HepG2 (cell line): ENCODE data around the gene ITSN2. TPM values are rescaled to one million over a fixed set of nuclear protein-coding genes. Genes with fewer than 3 reads are reported as not detected.

Source experiments
- ARNTL ChIP-seq: sonication (generic); formaldehyde crosslinking; IDR thresholded peaks from 2 replicates; pipeline ENCODE4 v1.4.0; 2020; ENCODE audit warnings: mild to moderate bottlenecking, missing genetic modification reagents
- ATF1 ChIP-seq: IDR thresholded peaks from 2 replicates; pipeline ENCODE4 v1.6.1; 2016; ENCODE audit warnings: mild to moderate bottlenecking, control low read depth
- BHLHE40 ChIP-seq: IDR thresholded peaks from 2 replicates; pipeline ENCODE4 v1.6.1; 2011; ENCODE audit warnings: low read length, improper control_type of control experiment
- CCAR2 ChIP-seq: fragments of 200-400 bp; formaldehyde crosslinking; optimal IDR thresholded peaks from 2 replicates; pipeline ENCODE3; 2018; ENCODE audit warnings: low read depth, mild to moderate bottlenecking, low read length, moderate library complexity
- CCDC6 ChIP-seq: sonication (generic); formaldehyde crosslinking; IDR thresholded peaks from 2 replicates; pipeline ENCODE4 v1.8.1; 2022; ENCODE audit warnings: mild to moderate bottlenecking, missing genetic modification reagents, moderate library complexity
- FOXC1 ChIP-seq: sonication (generic); formaldehyde crosslinking; IDR thresholded peaks from 2 replicates; pipeline ENCODE4 v1.8.0; 2022; ENCODE audit warnings: mild to moderate bottlenecking, missing genetic modification reagents, borderline replicate concordance
- KLF13 ChIP-seq: sonication (generic); formaldehyde crosslinking; IDR thresholded peaks from 2 replicates; pipeline ENCODE4 v1.4.0; 2020; ENCODE audit warnings: mild to moderate bottlenecking, missing genetic modification reagents
- MEIS1 ChIP-seq: sonication (generic); formaldehyde crosslinking; IDR thresholded peaks from 2 replicates; pipeline ENCODE4 v1.9.0; 2021; ENCODE audit warnings: mild to moderate bottlenecking, missing genetic modification reagents, moderate library complexity, borderline replicate concordance
- NFE2L2 ChIP-seq: fragments of 150-350 bp; IDR thresholded peaks from 2 replicates; pipeline ENCODE4 v1.6.1; 2014; ENCODE audit warnings: low read length
- NFKB2 ChIP-seq: sonication (generic); formaldehyde crosslinking; IDR thresholded peaks from 2 replicates; pipeline ENCODE4 v1.4.0; 2020; ENCODE audit warnings: missing genetic modification reagents, borderline replicate concordance
- RAD21 ChIP-seq: fragments of 450-650 bp; formaldehyde crosslinking; IDR thresholded peaks from 2 replicates; pipeline ENCODE4 v1.5.0; 2020; ENCODE audit warnings: mild to moderate bottlenecking
- SP5 ChIP-seq: IDR thresholded peaks from 2 replicates; pipeline ENCODE4 v1.6.1; 2016; ENCODE audit warnings: low read depth, borderline replicate concordance
- ZNF10 ChIP-seq: sonication (generic); formaldehyde crosslinking; IDR thresholded peaks from 2 replicates; pipeline ENCODE4 v1.4.0; 2020; ENCODE audit warnings: mild to moderate bottlenecking, low read depth, missing genetic modification reagents, borderline replicate concordance
- ZNF264 ChIP-seq: sonication (generic); formaldehyde crosslinking; IDR thresholded peaks from 2 replicates; pipeline ENCODE4 v1.4.0; 2020; ENCODE audit warnings: missing genetic modification reagents
- ZNF747 ChIP-seq: sonication (generic); formaldehyde crosslinking; IDR thresholded peaks from 2 replicates; pipeline ENCODE4 v1.8.1; 2023; ENCODE audit warnings: missing genetic modification reagents, mild to moderate bottlenecking, borderline replicate concordance
- polyA plus RNA-seq, 8 experiments: library from polyadenylated mRNA; depleted of rRNA in 3 of 8; stranded (reverse) in 7 of 8; unstranded in 1 of 8; fragments of >200 nt; fragmentation: Illumina TruSeq in 4 of 8; extraction: Trizol in 4 of 8; gene quantifications; 2 replicates each; pipeline versions ENCODE4 v1.2.1 to v1.2.3, GENCODE V29; 2011 to 2016; ENCODE audit warnings: low read depth in 4 of 8, missing spikeins in 1 of 8, mixed read lengths in 1 of 8; ENCODE audit not compliant: insufficient read depth in 1 of 8
- total RNA-seq, 5 experiments: library from RNA; depleted of rRNA; stranded (reverse); fragments of >200 nt; fragmentation: Illumina TruSeq; extraction: Trizol; gene quantifications; 2 replicates each; pipeline ENCODE4 v1.2.3, GENCODE V29; 2016; ENCODE audit warnings: low read depth in 1 of 5
- TF ChIP-seq, protein P1 (sequence below): sonication (generic); formaldehyde crosslinking; IDR thresholded peaks from 2 replicates; pipeline ENCODE4 v1.9.0; 2021; ENCODE audit warnings: missing genetic modification reagents, borderline replicate concordance
- TF ChIP-seq, protein P2 (sequence below): sonication (generic); formaldehyde crosslinking; IDR thresholded peaks from 2 replicates; pipeline ENCODE4 v1.8.1; 2022; ENCODE audit warnings: mild to moderate bottlenecking, missing genetic modification reagents
- TF ChIP-seq, protein P3 (sequence below): sonication (generic); formaldehyde crosslinking; IDR thresholded peaks from 2 replicates; pipeline ENCODE4 v1.4.0; 2020; ENCODE audit warnings: mild to moderate bottlenecking, missing genetic modification reagents
- TF ChIP-seq, protein P4 (sequence below): sonication (generic); formaldehyde crosslinking; IDR thresholded peaks from 2 replicates; pipeline ENCODE4 v1.4.0; 2020; ENCODE audit warnings: missing genetic modification reagents, low read depth, mild to moderate bottlenecking, borderline replicate concordance
- TF ChIP-seq, protein P5 (sequence below), 2 experiments: sonication (generic) in 1 of 2; formaldehyde crosslinking in 1 of 2; IDR thresholded peaks; 2 replicates each; pipeline versions ENCODE4 v1.4.0 to v1.6.1; 2018 to 2020; ENCODE audit warnings: missing genetic modification reagents in 2 of 2, borderline replicate concordance in 1 of 2, low read depth in 1 of 2, mild to moderate bottlenecking in 1 of 2, missing biosample characterization in 1 of 2
- TF ChIP-seq, protein P6 (sequence below): sonication (generic); formaldehyde crosslinking; IDR thresholded peaks from 2 replicates; pipeline ENCODE4 v1.4.0; 2020; ENCODE audit warnings: missing genetic modification reagents

ITSN2 gene
- total and polyA plus RNA-seq, 2 of the 13 experiments (the other 11 are each of a cell fraction or from before 2014, with no cell fraction given), result 26.0 to 26.6 TPM

DNA sequence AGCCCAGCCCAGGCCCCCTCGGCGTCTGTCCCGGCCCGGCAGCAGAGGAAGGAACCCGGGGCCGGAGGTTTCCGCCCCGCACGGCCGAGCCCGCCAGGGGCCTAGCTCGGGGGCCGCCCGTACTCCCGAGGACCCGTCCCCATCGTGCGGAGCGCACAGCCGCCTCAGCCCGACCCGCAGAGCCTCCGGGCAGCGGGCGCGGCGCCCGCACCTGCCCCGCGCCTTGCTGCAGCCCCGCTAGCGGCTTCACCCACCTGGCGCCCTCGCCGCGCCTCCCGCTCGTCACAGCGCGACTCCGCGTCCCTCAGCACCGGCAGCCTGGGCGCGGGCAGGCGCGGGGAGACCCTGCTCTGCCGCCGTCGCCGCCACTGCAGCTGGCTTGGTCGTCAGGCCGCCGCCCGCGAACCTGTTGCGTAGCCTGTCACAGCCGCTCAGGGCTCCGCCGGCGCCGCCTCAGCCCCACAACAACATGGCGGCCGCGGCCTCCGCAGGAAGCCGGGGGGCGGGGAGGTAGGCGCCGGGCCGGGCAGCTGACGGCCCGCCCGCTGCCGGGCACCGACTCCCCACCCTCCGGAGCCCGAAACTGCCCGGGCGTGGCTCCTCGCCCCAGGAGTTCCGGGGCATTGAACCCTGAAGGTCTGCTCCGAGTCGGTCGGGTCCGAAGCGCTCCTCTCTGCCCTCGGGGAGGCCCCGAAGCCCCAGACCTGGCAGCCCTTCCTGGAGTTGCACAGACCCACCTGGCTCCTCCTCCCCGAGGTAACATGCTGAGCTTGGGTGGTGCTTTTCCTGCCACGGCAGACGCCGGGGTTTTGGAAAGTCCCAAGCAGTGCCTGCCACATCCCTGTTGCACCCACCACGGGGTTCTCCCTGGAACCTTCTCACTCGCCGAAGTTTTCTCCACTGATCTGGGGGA is at the start of gene ITSN2 (continued):
- TF ChIP-seq CCAR2 (no peak), SP5 (CRISPR knock-in tag) (peak; percentile 39; the same call in 1 of the 2 replicates), NFKB2 (peak; percentile 91; the same call in 1 of the 2 replicates), BHLHE40 (no peak), CCDC6 (CRISPR knock-in tag) (0 out of 2 replicates have a peak, but pooled peaks have one; percentile 64), RAD21 (CRISPR knock-in tag) (peak; percentile 56), ZNF264 (0 out of 2 replicates have a peak, but pooled peaks have one; percentile 48), ATF1 (no peak), KLF13 (no peak), NFE2L2 (no peak), FOXC1 (CRISPR knock-in tag) (no peak), MEIS1 (CRISPR knock-in tag) (no peak), ARNTL (CRISPR knock-in tag) (peak; percentile 60; the same call in 1 of the 2 replicates), ZNF10 (no peak), ZNF747 (CRISPR knock-in tag) (peak; percentile 27; the same call in 1 of the 2 replicates)
- TF ChIP-seq, protein P1, sequence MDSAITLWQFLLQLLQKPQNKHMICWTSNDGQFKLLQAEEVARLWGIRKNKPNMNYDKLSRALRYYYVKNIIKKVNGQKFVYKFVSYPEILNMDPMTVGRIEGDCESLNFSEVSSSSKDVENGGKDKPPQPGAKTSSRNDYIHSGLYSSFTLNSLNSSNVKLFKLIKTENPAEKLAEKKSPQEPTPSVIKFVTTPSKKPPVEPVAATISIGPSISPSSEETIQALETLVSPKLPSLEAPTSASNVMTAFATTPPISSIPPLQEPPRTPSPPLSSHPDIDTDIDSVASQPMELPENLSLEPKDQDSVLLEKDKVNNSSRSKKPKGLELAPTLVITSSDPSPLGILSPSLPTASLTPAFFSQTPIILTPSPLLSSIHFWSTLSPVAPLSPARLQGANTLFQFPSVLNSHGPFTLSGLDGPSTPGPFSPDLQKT (CRISPR knock-in tag), result no peak; the same call in 1 of the 2 replicates
- TF ChIP-seq, protein P2, sequence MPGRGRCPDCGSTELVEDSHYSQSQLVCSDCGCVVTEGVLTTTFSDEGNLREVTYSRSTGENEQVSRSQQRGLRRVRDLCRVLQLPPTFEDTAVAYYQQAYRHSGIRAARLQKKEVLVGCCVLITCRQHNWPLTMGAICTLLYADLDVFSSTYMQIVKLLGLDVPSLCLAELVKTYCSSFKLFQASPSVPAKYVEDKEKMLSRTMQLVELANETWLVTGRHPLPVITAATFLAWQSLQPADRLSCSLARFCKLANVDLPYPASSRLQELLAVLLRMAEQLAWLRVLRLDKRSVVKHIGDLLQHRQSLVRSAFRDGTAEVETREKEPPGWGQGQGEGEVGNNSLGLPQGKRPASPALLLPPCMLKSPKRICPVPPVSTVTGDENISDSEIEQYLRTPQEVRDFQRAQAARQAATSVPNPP (CRISPR knock-in tag), result peak; percentile 84
- TF ChIP-seq, protein P3, sequence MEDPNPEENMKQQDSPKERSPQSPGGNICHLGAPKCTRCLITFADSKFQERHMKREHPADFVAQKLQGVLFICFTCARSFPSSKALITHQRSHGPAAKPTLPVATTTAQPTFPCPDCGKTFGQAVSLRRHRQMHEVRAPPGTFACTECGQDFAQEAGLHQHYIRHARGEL (CRISPR knock-in tag), result peak; percentile 42; the same call in 1 of the 2 replicates
- TF ChIP-seq, protein P4, sequence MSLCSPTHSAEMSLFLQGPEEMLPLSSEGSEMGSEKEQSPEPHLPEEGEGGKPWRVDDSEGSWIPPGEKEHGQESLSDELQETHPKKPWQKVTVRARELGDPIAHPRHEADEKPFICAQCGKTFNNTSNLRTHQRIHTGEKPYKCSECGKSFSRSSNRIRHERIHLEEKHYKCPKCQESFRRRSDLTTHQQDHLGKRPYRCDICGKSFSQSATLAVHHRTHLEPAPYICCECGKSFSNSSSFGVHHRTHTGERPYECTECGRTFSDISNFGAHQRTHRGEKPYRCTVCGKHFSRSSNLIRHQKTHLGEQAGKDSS (CRISPR knock-in tag), result 0 out of 2 replicates have a peak, but pooled peaks have one; percentile 12
- TF ChIP-seq, protein P5, sequence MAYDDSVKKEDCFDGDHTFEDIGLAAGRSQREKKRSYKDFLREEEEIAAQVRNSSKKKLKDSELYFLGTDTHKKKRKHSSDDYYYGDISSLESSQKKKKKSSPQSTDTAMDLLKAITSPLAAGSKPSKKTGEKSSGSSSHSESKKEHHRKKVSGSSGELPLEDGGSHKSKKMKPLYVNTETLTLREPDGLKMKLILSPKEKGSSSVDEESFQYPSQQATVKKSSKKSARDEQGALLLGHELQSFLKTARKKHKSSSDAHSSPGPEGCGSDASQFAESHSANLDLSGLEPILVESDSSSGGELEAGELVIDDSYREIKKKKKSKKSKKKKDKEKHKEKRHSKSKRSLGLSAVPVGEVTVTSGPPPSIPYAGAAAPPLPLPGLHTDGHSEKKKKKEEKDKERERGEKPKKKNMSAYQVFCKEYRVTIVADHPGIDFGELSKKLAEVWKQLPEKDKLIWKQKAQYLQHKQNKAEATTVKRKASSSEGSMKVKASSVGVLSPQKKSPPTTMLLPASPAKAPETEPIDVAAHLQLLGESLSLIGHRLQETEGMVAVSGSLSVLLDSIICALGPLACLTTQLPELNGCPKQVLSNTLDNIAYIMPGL (CRISPR knock-in tag; IDR thresholded peaks at IDR 0.05; ENCODE audit: borderline replicate concordance in 1 of 2, low read depth in 1 of 2), result peak; percentile 92 to 95
- TF ChIP-seq, protein P6, sequence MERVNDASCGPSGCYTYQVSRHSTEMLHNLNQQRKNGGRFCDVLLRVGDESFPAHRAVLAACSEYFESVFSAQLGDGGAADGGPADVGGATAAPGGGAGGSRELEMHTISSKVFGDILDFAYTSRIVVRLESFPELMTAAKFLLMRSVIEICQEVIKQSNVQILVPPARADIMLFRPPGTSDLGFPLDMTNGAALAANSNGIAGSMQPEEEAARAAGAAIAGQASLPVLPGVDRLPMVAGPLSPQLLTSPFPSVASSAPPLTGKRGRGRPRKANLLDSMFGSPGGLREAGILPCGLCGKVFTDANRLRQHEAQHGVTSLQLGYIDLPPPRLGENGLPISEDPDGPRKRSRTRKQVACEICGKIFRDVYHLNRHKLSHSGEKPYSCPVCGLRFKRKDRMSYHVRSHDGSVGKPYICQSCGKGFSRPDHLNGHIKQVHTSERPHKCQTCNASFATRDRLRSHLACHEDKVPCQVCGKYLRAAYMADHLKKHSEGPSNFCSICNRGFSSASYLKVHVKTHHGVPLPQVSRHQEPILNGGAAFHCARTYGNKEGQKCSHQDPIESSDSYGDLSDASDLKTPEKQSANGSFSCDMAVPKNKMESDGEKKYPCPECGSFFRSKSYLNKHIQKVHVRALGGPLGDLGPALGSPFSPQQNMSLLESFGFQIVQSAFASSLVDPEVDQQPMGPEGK (CRISPR knock-in tag), result peak; percentile 78
